ENCODE results near the gene FCN2. TPM values are rescaled to one million over a fixed set of nuclear protein-coding genes. Genes with fewer than 3 reads are reported as not detected.

Gene FCN2
- polyA plus RNA-seq, 1 of the 3 experiments (the other 2 are of a cell fraction): not detected

DNA sequence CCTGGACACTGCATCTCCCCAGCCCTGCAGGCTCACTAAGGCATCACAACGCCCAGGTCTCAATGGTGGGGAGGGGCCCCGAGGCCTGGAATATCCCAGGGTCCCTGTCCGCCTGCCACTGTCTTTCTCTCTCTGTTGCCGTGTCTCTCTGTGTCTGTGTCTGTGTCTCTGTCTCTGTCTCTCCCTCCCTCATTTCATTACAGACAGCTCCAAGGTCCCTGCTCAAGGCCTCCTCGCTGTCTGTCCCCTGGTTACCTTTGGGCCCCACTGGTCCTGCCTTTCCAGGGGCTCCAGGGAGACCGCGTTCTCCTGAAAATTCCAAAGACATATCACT is 33.9 kb downstream of the FCN2 start:
- H3K4me2 ChIP-seq: no peak overlapping the region
- H3K79me2 ChIP-seq (ENCODE audit: insufficient read depth): no peaks in the 10 kb centered on the region
- WGBS (ENCODE audit: low lambda C conversion rate): 51% methylated on average over 6 of the region's 7 CpGs
- H3K27me3 ChIP-seq (ENCODE audit: insufficient read depth): no peaks in the 10 kb centered on the region
- H4K20me1 ChIP-seq (ENCODE audit: insufficient read depth): no peaks in the 10 kb centered on the region
- no peaks in the 10 kb centered on the region for H3K9me2 ChIP-seq
- H3K27ac ChIP-seq (ENCODE audit: low read depth in 2 of 2, low read length in 1 of 2): no peak overlapping the region
- CTCF ChIA-PET: no interaction called here
- no peaks in the 10 kb centered on the region for H3K9me3 ChIP-seq
- TF ChIP-seq GATA2 (CRISPR knock-in tag; IDR thresholded peaks at IDR 0.05) (no peak), SMC3 (IDR thresholded peaks at IDR 0.05; ENCODE audit: low read depth, low read length) (no peak)
- TF ChIP-seq, protein P1, sequence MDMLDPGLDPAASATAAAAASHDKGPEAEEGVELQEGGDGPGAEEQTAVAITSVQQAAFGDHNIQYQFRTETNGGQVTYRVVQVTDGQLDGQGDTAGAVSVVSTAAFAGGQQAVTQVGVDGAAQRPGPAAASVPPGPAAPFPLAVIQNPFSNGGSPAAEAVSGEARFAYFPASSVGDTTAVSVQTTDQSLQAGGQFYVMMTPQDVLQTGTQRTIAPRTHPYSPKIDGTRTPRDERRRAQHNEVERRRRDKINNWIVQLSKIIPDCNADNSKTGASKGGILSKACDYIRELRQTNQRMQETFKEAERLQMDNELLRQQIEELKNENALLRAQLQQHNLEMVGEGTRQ (IDR thresholded peaks at IDR 0.05; ENCODE audit: borderline replicate concordance, low read depth, low read length): no peak
- no peaks in the 10 kb centered on the region for H3K36me3 ChIP-seq (replicated peaks in 1 of 2; ENCODE audit: control insufficient read depth in 1 of 2, insufficient read depth in 2 of 2, low read length in 1 of 2)
- H3K4me1 ChIP-seq (ENCODE audit: control insufficient read depth in 1 of 2, insufficient read depth in 2 of 2, low read depth in 1 of 2, low read length in 1 of 2): no peaks in the 10 kb centered on the region
- POLR2A ChIA-PET: no interaction called here
- H2AFZ ChIP-seq (ENCODE audit: low read depth): no peak overlapping the region
- H3K4me3 ChIP-seq (ENCODE audit: low read depth in 2 of 2, low read length in 1 of 2): no peak overlapping the region
- no peak for DNase-seq
- H3K9ac ChIP-seq: no peak overlapping the region
- H3F3A ChIP-seq (replicated peaks; ENCODE audit: insufficient read depth): no peaks in the 10 kb centered on the region

DNA sequence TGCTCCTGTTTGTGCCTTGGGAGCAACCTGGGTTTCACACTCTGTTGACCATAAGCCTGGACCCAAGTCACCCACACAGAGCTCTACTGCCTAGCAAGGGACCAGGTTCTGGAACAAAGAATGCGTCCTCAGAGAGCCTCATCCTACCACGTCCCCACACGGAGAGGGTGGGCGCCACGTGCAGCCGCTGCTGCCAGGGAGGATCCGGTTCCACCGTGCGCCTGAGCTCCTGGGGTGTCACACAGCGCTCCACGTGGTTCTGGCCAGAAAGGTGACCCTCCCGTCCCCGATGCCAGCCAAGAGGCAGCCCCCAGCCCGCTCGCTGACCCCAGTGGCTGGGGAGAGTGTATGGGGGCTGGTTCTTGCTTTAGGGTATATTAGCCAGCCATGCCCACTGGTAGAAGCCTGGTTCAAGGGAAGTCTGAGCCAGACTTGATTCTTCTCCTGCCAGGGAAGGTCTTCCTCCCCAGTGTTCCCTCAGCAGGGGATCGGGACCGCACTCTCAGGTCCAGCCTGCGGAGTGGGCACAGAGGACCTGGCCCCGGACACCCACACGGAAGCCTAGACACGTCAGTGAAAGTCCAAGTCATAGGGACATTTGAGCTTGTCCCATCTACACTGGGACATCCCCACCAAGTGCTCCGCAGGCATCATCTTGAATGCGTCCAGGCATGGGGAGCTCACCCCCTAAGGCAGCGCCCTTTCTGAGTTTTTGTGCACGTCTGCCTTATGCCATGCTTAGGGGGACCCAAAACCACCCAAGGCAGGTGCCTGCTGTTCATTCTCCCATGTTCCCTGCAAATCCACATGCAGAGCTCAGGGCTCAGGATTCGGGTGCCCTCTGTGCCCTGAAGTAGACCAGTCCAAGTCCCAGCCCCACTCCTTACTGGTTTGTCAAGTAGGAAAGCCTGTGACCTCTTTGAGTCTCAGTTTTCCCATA is 34.7 kb downstream of the FCN2 start:
- Histone ChIP-seq H3K9me3 (no peaks in the 10 kb centered on the region), H4K20me1 (ENCODE audit: insufficient read depth) (no peaks in the 10 kb centered on the region), H3K4me3 (ENCODE audit: low read depth in 2 of 2, low read length in 1 of 2) (no peak overlapping the region), H3K36me3 (replicated peaks in 1 of 2; ENCODE audit: control insufficient read depth in 1 of 2, insufficient read depth in 2 of 2, low read length in 1 of 2) (no peaks in the 10 kb centered on the region), H3K27me3 (ENCODE audit: insufficient read depth) (no peaks in the 10 kb centered on the region), H3K79me2 (ENCODE audit: insufficient read depth) (no peaks in the 10 kb centered on the region), H3K4me2 (no peak overlapping the region), H3K4me1 (ENCODE audit: control insufficient read depth in 1 of 2, insufficient read depth in 2 of 2, low read depth in 1 of 2, low read length in 1 of 2) (no peaks in the 10 kb centered on the region), H3K27ac (ENCODE audit: low read depth in 2 of 2, low read length in 1 of 2) (no peak overlapping the region), H3K9me2 (no peaks in the 10 kb centered on the region), H2AFZ (ENCODE audit: low read depth) (no peak overlapping the region), H3K9ac (no peak overlapping the region), H3F3A (replicated peaks; ENCODE audit: insufficient read depth) (no peaks in the 10 kb centered on the region)
- ChIA-PET POLR2A (no interaction called here), CTCF (no interaction called here)
- TF ChIP-seq NFIC (IDR thresholded peaks at IDR 0.05; ENCODE audit: borderline replicate concordance) (no peak), GABPA (IDR thresholded peaks at IDR 0.05; ENCODE audit: low read depth) (no peak), PBX3 (IDR thresholded peaks at IDR 0.05) (no peak), RCOR1 (IDR thresholded peaks at IDR 0.05; ENCODE audit: low read length) (no peak)
- TF ChIP-seq, protein P2, sequence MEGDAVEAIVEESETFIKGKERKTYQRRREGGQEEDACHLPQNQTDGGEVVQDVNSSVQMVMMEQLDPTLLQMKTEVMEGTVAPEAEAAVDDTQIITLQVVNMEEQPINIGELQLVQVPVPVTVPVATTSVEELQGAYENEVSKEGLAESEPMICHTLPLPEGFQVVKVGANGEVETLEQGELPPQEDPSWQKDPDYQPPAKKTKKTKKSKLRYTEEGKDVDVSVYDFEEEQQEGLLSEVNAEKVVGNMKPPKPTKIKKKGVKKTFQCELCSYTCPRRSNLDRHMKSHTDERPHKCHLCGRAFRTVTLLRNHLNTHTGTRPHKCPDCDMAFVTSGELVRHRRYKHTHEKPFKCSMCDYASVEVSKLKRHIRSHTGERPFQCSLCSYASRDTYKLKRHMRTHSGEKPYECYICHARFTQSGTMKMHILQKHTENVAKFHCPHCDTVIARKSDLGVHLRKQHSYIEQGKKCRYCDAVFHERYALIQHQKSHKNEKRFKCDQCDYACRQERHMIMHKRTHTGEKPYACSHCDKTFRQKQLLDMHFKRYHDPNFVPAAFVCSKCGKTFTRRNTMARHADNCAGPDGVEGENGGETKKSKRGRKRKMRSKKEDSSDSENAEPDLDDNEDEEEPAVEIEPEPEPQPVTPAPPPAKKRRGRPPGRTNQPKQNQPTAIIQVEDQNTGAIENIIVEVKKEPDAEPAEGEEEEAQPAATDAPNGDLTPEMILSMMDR (IDR thresholded peaks at IDR 0.05): no peak
- 49% methylated on average over 21 of the region's 26 CpGs for WGBS (ENCODE audit: low lambda C conversion rate)
- no peak for DNase-seq
